NCI-H2107 treated with DMSO at 0.1 percent for 48 hours (cell line): Measurements from ENCODE around the gene TMEM115.

ENCODE experiments used
- DNase-seq: peaks from one replicate; lab custom pipeline; 2025; ENCODE audit not compliant: unreplicated experiment; lab: John Stamatoyannopoulos, UW

The TMEM115 gene

GRCh38 chr3:50353245-50354004 is 5.9 kb downstream of the TMEM115 start:
- no peak for DNase-seq

GRCh38 chr3:50352781-50353180 is 6.5 kb downstream of the TMEM115 start:
- no peak for DNase-seq

GRCh38 chr3:50351323-50351697 is 8.0 kb downstream of the TMEM115 start:
- no peak for DNase-seq

GRCh38 chr3:50350527-50351322 is 8.6 kb downstream of the TMEM115 start, which contains the start of the genes CYB561D2 and NPRL2:
Gene CYB561D2 (plus strand): TSS chr3:50350862. CDS start chr3:50351434, 572 bp downstream.
Gene NPRL2 (minus strand): TSS chr3:50350775. CDS start chr3:50350652, 123 bp downstream.
- peak; percentile 70 for DNase-seq

GRCh38 chr3:50350213-50350526 is 9.2 kb downstream of the TMEM115 start:
- no peak for DNase-seq

- peak; percentile 37 for DNase-seq
Measured at GRCh38 chr3:50347187-50347813, 12.0 kb downstream of the TMEM115 start.

GRCh38 chr3:50345586-50346234 is 13.6 kb downstream of the TMEM115 start, which contains the start of gene ZMYND10:
Gene ZMYND10 (minus strand): TSS chr3:50345732. CDS start chr3:50345579, 153 bp downstream.
- DNase-seq, result no peak

GRCh38 chr3:50345008-50345407 is 14.3 kb downstream of the TMEM115 start:
- DNase-seq, result no peak

- no peak for DNase-seq
Measured at GRCh38 chr3:50342813-50343633, 16.3 kb downstream of the TMEM115 start.

- DNase-seq, result no peak
Measured at GRCh38 chr3:50341996-50342650, 17.2 kb downstream of the TMEM115 start.

GRCh38 chr3:50341537-50341936 is 17.8 kb downstream of the TMEM115 start:
- no peak for DNase-seq

- no peak for DNase-seq
Measured at GRCh38 chr3:50340448-50341329, 18.6 kb downstream of the TMEM115 start, which contains the start of gene RASSF1. Gene RASSF1 (minus strand): TSS chr3:50340836. CDS start chr3:50340805, 31 bp downstream.

- DNase-seq, result no peak
Measured at GRCh38 chr3:50340147-50340447, 19.2 kb downstream of the TMEM115 start.

GRCh38 chr3:50339485-50340146 is 19.7 kb downstream of the TMEM115 start:
- no peak for DNase-seq

- no peak for DNase-seq
Measured at GRCh38 chr3:50338965-50339364, 20.4 kb downstream of the TMEM115 start.

GRCh38 chr3:50337175-50337861 is 22.0 kb downstream of the TMEM115 start:
- peak; percentile 84 for DNase-seq

- no peak for DNase-seq
Measured at GRCh38 chr3:50336452-50337174, 22.7 kb downstream of the TMEM115 start.
